Measurements from ENCODE around the gene HSPG2.

HSPG2 gene

DNA sequence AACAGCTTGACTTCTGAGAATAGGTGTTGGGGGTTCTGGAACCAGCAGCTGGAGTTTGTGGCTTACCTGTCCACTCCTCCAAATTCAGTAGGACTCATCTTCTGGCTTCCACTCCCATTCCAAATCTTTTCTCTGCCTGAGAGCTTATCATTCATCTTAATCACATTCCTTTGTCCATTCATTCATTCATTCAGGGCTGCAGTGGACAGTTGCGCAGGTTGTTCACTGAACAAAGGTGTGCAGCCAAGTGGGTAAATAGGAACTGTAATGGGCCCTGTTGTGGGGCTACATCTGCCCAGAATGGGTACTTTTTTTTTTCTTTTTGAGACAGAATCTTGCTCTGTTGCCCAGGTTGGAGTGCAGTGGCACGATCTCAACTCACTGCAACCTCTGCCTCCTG is 3.4 kb upstream of the HSPG2 start:
- H3K27me3 ChIP-seq (ENCODE audit: control insufficient read depth in 1 of 2, insufficient read depth in 2 of 2, low read length in 2 of 2) = no peaks in the 10 kb centered on the region
- H3K9me3 ChIP-seq (ENCODE audit: control insufficient read depth in 2 of 2, low read length in 2 of 2) = no peaks in the 10 kb centered on the region
- no peak overlapping the region for H3K4me3 ChIP-seq (ENCODE audit: low read length in 2 of 2)
- H3K4me1 ChIP-seq (ENCODE audit: control insufficient read depth, insufficient read depth, low read length) = peaks cover 72% of the 10 kb centered on the region
- H3K9ac ChIP-seq (ENCODE audit: low read length in 2 of 2) = peak overlapping the region; percentile 62 to 66
- peak overlapping the region; percentile 92 for H3K27ac ChIP-seq (ENCODE audit: low read length)
- no peaks in the 10 kb centered on the region for H3K36me3 ChIP-seq (ENCODE audit: control insufficient read depth in 2 of 2, insufficient read depth in 2 of 2, low read length in 2 of 2)

DNA sequence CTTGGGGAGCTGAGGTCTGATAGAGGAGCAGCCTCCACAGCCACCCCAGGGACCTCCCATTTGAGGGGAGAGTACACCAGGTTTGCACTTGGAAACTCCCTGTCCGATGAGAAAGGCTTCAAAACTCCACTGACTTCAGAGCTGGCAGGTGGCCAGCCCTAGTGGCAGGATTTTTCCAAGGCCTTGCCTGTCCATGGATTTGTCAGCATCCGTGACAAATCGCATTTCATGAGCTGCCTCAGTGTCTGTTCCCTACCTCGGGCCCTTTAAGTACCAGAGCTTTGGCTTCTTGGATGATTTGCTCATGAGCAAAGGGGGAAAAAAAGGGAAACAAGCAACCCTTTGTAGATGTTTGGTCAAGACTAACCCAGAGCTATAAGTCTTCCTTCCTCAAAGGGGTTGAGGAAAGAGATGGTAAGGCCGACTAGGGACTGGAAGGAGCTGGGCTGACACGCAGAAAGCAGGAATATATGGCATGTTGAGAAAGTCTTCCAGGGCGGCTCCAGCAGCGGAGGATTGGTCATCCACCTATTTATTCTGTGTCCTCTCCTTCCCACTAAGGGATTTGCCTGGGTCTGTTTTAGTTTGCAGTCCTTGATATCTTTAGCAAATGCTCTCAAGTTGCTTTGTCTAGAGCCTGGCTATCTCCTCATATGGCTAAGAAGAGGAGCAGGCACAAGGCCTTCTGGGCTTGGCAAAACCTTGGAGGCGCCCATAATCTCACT is 2.7 kb upstream of the HSPG2 start:
- Histone ChIP-seq H3K9me3 (ENCODE audit: control insufficient read depth in 2 of 2, low read length in 2 of 2) (no peaks in the 10 kb centered on the region), H3K36me3 (ENCODE audit: control insufficient read depth in 2 of 2, insufficient read depth in 2 of 2, low read length in 2 of 2) (no peaks in the 10 kb centered on the region), H3K27ac (ENCODE audit: low read length) (peak overlapping the region; percentile 92), H3K27me3 (ENCODE audit: control insufficient read depth in 1 of 2, insufficient read depth in 2 of 2, low read length in 2 of 2) (no peaks in the 10 kb centered on the region), H3K9ac (ENCODE audit: low read length in 2 of 2) (peak overlapping the region; percentile 62 to 66), H3K4me3 (ENCODE audit: low read length in 2 of 2) (peak overlapping the region in 1 of 2 donors; percentile 35), H3K4me1 (ENCODE audit: control insufficient read depth, insufficient read depth, low read length) (peaks cover 74% of the 10 kb centered on the region)

- Histone ChIP-seq H3K27ac (ENCODE audit: low read length) (peak overlapping the region; percentile 92), H3K27me3 (ENCODE audit: control insufficient read depth in 1 of 2, insufficient read depth in 2 of 2, low read length in 2 of 2) (no peaks in the 10 kb centered on the region), H3K9me3 (ENCODE audit: control insufficient read depth in 2 of 2, low read length in 2 of 2) (no peaks in the 10 kb centered on the region), H3K36me3 (ENCODE audit: control insufficient read depth in 2 of 2, insufficient read depth in 2 of 2, low read length in 2 of 2) (no peaks in the 10 kb centered on the region), H3K4me3 (ENCODE audit: low read length in 2 of 2) (peak overlapping the region in 1 of 2 donors; percentile 35), H3K4me1 (ENCODE audit: control insufficient read depth, insufficient read depth, low read length) (peaks cover 72% of the 10 kb centered on the region), H3K9ac (ENCODE audit: low read length in 2 of 2) (peak overlapping the region; percentile 66 to 75)
Observed at GRCh38 chr1:21938732-21939538, 1.8 kb upstream of the HSPG2 start.

- H3K9ac ChIP-seq (ENCODE audit: low read length in 2 of 2) = peak overlapping the region; percentile 66 to 68
- H3K4me3 ChIP-seq (ENCODE audit: low read length in 2 of 2) = peak overlapping the region; percentile 58 to 73
- H3K27ac ChIP-seq (ENCODE audit: low read length) = peak overlapping the region; percentile 92
- H3K27me3 ChIP-seq (ENCODE audit: control insufficient read depth in 1 of 2, insufficient read depth in 2 of 2, low read length in 2 of 2) = no peaks in the 10 kb centered on the region
- H3K36me3 ChIP-seq (ENCODE audit: control insufficient read depth in 2 of 2, insufficient read depth in 2 of 2, low read length in 2 of 2) = no peaks in the 10 kb centered on the region
- no peaks in the 10 kb centered on the region for H3K9me3 ChIP-seq (ENCODE audit: control insufficient read depth in 2 of 2, low read length in 2 of 2)
- peaks cover 80% of the 10 kb centered on the region for H3K4me1 ChIP-seq (ENCODE audit: control insufficient read depth, insufficient read depth, low read length)
Observed at GRCh38 chr1:21937372-21938121, 437 bp upstream of the HSPG2 start.

GRCh38 chr1:21936366-21937031 is 611 bp downstream of the HSPG2 start:
- H3K4me1 ChIP-seq (ENCODE audit: control insufficient read depth, insufficient read depth, low read length) = peaks cover 80% of the 10 kb centered on the region
- peak overlapping the region; percentile 65 to 96 for H3K4me3 ChIP-seq (ENCODE audit: low read length in 2 of 2)

DNA sequence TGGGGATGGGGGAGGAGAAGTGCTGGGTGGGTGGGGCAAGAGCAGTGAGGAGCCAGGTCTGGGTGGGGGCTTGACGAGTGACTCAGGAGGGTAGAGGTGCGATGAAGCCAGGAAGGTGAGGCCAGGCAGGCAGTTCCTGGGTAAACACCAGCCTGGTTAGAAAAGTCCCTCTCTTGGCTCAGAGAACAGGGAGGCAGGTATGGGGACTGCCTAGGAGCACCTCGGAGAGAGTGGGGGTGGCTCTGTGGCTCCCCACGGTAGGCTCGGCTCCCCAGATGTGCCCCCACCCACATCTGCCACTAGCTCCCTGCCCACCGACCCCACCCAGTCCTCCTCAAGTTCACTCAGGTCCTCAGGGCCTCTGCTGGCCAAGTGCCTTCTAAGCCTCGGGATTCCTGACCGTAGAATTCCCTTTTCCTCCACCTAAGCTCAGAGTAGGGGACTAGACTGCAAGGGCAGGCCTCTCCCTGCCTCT is 1.2 kb downstream of the HSPG2 start:
- H3K4me1 ChIP-seq (ENCODE audit: control insufficient read depth, insufficient read depth, low read length) = peaks cover 82% of the 10 kb centered on the region
- no peaks in the 10 kb centered on the region for H3K27me3 ChIP-seq (ENCODE audit: control insufficient read depth in 1 of 2, insufficient read depth in 2 of 2, low read length in 2 of 2)
- H3K27ac ChIP-seq (ENCODE audit: low read length) = peak overlapping the region; percentile 95
- peak overlapping the region; percentile 65 to 96 for H3K4me3 ChIP-seq (ENCODE audit: low read length in 2 of 2)
- H3K36me3 ChIP-seq (ENCODE audit: control insufficient read depth in 2 of 2, insufficient read depth in 2 of 2, low read length in 2 of 2) = no peaks in the 10 kb centered on the region
- H3K9me3 ChIP-seq (ENCODE audit: control insufficient read depth in 2 of 2, low read length in 2 of 2) = no peaks in the 10 kb centered on the region
- H3K9ac ChIP-seq (ENCODE audit: low read length in 2 of 2) = peak overlapping the region; percentile 83 to 93

More at GRCh38 chr1:21936366-21937031, 611 bp downstream of the HSPG2 start:
- Histone ChIP-seq H3K27ac (ENCODE audit: low read length) (peak overlapping the region; percentile 95), H3K36me3 (ENCODE audit: control insufficient read depth in 2 of 2, insufficient read depth in 2 of 2, low read length in 2 of 2) (no peaks in the 10 kb centered on the region), H3K9me3 (ENCODE audit: control insufficient read depth in 2 of 2, low read length in 2 of 2) (no peaks in the 10 kb centered on the region), H3K9ac (ENCODE audit: low read length in 2 of 2) (peak overlapping the region; percentile 83 to 93), H3K27me3 (ENCODE audit: control insufficient read depth in 1 of 2, insufficient read depth in 2 of 2, low read length in 2 of 2) (no peaks in the 10 kb centered on the region)

DNA sequence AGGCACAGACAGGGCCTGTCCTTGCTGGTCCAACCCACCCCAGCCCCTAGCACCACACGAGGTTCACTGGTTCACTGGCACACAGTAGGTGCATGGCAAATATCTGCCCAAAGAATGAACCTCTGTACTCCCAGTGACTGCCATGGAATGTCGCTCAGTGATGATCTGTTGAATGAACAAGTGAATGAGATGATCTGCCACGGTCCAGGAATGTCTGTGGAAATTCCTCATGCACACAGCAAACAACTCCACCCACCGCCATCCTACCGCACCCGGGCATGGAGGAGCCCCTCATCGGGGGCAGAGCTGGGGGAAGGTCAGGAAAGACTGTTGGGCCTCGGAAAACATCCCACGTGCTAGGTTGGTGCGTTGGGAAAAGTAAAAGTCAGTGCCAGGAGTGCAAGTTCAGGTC is 1.7 kb downstream of the HSPG2 start:
- Histone ChIP-seq H3K27ac (ENCODE audit: low read length) (peak overlapping the region; percentile 95), H3K27me3 (ENCODE audit: control insufficient read depth in 1 of 2, insufficient read depth in 2 of 2, low read length in 2 of 2) (no peaks in the 10 kb centered on the region), H3K4me1 (ENCODE audit: control insufficient read depth, insufficient read depth, low read length) (peaks cover 82% of the 10 kb centered on the region), H3K9me3 (ENCODE audit: control insufficient read depth in 2 of 2, low read length in 2 of 2) (no peaks in the 10 kb centered on the region), H3K4me3 (ENCODE audit: low read length in 2 of 2) (peak overlapping the region; percentile 65 to 96), H3K36me3 (ENCODE audit: control insufficient read depth in 2 of 2, insufficient read depth in 2 of 2, low read length in 2 of 2) (no peaks in the 10 kb centered on the region), H3K9ac (ENCODE audit: low read length in 2 of 2) (peak overlapping the region; percentile 73 to 83)

- peak overlapping the region; percentile 95 for H3K27ac ChIP-seq (ENCODE audit: low read length)
- peak overlapping the region; percentile 56 to 79 for H3K4me3 ChIP-seq (ENCODE audit: low read length in 2 of 2)
- peaks cover 74% of the 10 kb centered on the region for H3K4me1 ChIP-seq (ENCODE audit: control insufficient read depth, insufficient read depth, low read length)
- H3K36me3 ChIP-seq (ENCODE audit: control insufficient read depth in 2 of 2, insufficient read depth in 2 of 2, low read length in 2 of 2) = peaks cover 0 to 2% of the 10 kb centered on the region in 2 donors
- H3K9ac ChIP-seq (ENCODE audit: low read length in 2 of 2) = peak overlapping the region; percentile 78 to 83
- no peaks in the 10 kb centered on the region for H3K27me3 ChIP-seq (ENCODE audit: control insufficient read depth in 1 of 2, insufficient read depth in 2 of 2, low read length in 2 of 2)
- no peaks in the 10 kb centered on the region for H3K9me3 ChIP-seq (ENCODE audit: control insufficient read depth in 2 of 2, low read length in 2 of 2)
Observed at GRCh38 chr1:21933397-21934248, 3.5 kb downstream of the HSPG2 start.

DNA sequence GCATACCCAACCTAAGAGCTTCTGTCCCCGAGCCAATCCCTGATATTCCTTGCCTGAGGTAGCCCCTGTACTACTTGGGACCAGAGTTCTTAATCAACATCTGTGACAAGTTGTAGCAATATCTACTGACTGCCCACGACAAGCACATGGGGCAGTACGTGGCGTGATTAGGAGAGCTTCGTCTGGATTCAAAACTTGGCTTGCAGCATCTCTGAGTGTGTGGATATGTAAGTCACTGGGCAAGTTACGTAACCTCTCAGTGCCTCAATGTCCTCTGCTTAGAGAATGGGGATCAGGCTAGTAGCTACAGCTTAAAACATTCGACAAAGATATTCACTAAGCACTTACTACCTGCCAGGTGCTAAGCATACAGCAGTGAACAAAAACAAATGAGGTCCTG is 5.0 kb downstream of the HSPG2 start:
- Histone ChIP-seq H3K27ac (ENCODE audit: low read length) (peak overlapping the region; percentile 95), H3K4me1 (ENCODE audit: control insufficient read depth, insufficient read depth, low read length) (peaks cover 74% of the 10 kb centered on the region), H3K36me3 (ENCODE audit: control insufficient read depth in 2 of 2, insufficient read depth in 2 of 2, low read length in 2 of 2) (peaks cover 0 to 2% of the 10 kb centered on the region in 2 donors), H3K9ac (ENCODE audit: low read length in 2 of 2) (peak overlapping the region; percentile 74 to 83), H3K9me3 (ENCODE audit: control insufficient read depth in 2 of 2, low read length in 2 of 2) (no peaks in the 10 kb centered on the region), H3K4me3 (ENCODE audit: low read length in 2 of 2) (peak overlapping the region; percentile 2 to 60), H3K27me3 (ENCODE audit: control insufficient read depth in 1 of 2, insufficient read depth in 2 of 2, low read length in 2 of 2) (no peaks in the 10 kb centered on the region)

Measured in stomach smooth muscle (tissue), 2 donors.